ENCODE measurements around the gene USP20.

USP20 gene

GRCh38 chr9:129869585-129870501, 34.6 kb downstream of the USP20 start:
- TF ChIP-seq, protein P1, sequence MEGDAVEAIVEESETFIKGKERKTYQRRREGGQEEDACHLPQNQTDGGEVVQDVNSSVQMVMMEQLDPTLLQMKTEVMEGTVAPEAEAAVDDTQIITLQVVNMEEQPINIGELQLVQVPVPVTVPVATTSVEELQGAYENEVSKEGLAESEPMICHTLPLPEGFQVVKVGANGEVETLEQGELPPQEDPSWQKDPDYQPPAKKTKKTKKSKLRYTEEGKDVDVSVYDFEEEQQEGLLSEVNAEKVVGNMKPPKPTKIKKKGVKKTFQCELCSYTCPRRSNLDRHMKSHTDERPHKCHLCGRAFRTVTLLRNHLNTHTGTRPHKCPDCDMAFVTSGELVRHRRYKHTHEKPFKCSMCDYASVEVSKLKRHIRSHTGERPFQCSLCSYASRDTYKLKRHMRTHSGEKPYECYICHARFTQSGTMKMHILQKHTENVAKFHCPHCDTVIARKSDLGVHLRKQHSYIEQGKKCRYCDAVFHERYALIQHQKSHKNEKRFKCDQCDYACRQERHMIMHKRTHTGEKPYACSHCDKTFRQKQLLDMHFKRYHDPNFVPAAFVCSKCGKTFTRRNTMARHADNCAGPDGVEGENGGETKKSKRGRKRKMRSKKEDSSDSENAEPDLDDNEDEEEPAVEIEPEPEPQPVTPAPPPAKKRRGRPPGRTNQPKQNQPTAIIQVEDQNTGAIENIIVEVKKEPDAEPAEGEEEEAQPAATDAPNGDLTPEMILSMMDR (conservative IDR thresholded peaks at IDR 0.05; ENCODE audit: low read depth, low read length), result no peak
- Histone ChIP-seq H3K36me3 (ENCODE audit: insufficient read depth) (no peaks in the 10 kb centered on the region), H3K27ac (no peak overlapping the region), H3K9ac (no peak overlapping the region), H3K4me1 (ENCODE audit: low read depth, poor library complexity, severe bottlenecking) (no peaks in the 10 kb centered on the region), H3K27me3 (ENCODE audit: insufficient read depth, low read depth) (no peaks in the 10 kb centered on the region), H3K4me2 (no peak overlapping the region), H3K79me2 (ENCODE audit: insufficient read depth, low read depth) (no peaks in the 10 kb centered on the region), H2AFZ (ENCODE audit: low read depth) (no peak overlapping the region), H3K4me3 (IDR thresholded peaks at IDR 0.05; ENCODE audit: insufficient read depth, low read depth, low read length) (no peak overlapping the region), H4K20me1 (ENCODE audit: insufficient read depth) (no peaks in the 10 kb centered on the region)

GRCh38 chr9:129871046-129871445, 35.8 kb downstream of the USP20 start:
- Histone ChIP-seq H3K79me2 (ENCODE audit: insufficient read depth, low read depth) (no peaks in the 10 kb centered on the region), H3K36me3 (ENCODE audit: insufficient read depth) (no peaks in the 10 kb centered on the region), H3K27me3 (ENCODE audit: insufficient read depth, low read depth) (no peaks in the 10 kb centered on the region), H3K9ac (no peak overlapping the region), H2AFZ (ENCODE audit: low read depth) (no peak overlapping the region), H3K4me1 (ENCODE audit: low read depth, poor library complexity, severe bottlenecking) (no peaks in the 10 kb centered on the region), H3K27ac (no peak overlapping the region), H3K4me2 (no peak overlapping the region), H3K4me3 (IDR thresholded peaks at IDR 0.05; ENCODE audit: insufficient read depth, low read depth, low read length) (no peak overlapping the region), H4K20me1 (ENCODE audit: insufficient read depth) (no peaks in the 10 kb centered on the region)
- TF ChIP-seq, protein P1 (conservative IDR thresholded peaks at IDR 0.05; ENCODE audit: low read depth, low read length), result no peak

DNA sequence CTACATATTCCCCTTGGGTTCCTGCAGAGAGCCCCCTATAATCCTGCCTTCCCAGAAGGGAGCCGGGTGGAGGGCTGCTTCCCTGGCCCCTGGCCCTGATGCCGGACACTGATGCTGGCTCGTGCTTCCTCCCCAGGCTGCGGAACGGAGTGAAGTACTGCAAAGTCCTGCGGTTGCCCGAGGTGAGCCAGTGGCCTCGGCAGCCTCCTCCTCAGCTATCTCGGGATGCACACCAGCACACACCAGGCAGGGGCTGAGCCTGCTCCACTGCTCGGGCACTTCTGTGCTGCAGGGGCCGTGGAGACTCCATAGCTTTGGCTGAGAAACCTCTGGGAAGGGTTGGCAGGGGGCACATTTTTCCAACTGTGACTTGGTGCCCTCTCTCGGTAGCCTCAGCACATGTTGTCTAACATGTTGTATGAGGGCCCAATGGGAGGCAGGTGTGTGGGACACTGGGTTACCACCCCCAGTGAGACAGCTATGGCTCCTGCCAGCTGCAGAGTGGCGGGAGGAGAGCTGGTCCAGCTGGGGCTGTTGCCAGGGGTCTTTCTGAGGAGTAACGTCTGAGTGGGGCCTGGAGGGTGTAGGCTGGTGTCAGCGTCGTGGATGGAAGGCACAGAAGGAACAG, 38.4 kb downstream of the USP20 start:
- H3K4me1 ChIP-seq (ENCODE audit: low read depth, poor library complexity, severe bottlenecking), result no peaks in the 10 kb centered on the region
- H3K27ac ChIP-seq, result no peak overlapping the region
- no peaks in the 10 kb centered on the region for H3K27me3 ChIP-seq (ENCODE audit: insufficient read depth, low read depth)
- no peak overlapping the region for H2AFZ ChIP-seq (ENCODE audit: low read depth)
- H3K9ac ChIP-seq, result no peak overlapping the region
- H3K4me3 ChIP-seq (IDR thresholded peaks at IDR 0.05; ENCODE audit: insufficient read depth, low read depth, low read length), result no peak overlapping the region
- no peak overlapping the region for H3K4me2 ChIP-seq
- TF ChIP-seq, protein P1 (conservative IDR thresholded peaks at IDR 0.05; ENCODE audit: low read depth, low read length), result no peak
- no peaks in the 10 kb centered on the region for H4K20me1 ChIP-seq (ENCODE audit: insufficient read depth)
- no peaks in the 10 kb centered on the region for H3K79me2 ChIP-seq (ENCODE audit: insufficient read depth, low read depth)
- no peaks in the 10 kb centered on the region for H3K36me3 ChIP-seq (ENCODE audit: insufficient read depth)

DNA sequence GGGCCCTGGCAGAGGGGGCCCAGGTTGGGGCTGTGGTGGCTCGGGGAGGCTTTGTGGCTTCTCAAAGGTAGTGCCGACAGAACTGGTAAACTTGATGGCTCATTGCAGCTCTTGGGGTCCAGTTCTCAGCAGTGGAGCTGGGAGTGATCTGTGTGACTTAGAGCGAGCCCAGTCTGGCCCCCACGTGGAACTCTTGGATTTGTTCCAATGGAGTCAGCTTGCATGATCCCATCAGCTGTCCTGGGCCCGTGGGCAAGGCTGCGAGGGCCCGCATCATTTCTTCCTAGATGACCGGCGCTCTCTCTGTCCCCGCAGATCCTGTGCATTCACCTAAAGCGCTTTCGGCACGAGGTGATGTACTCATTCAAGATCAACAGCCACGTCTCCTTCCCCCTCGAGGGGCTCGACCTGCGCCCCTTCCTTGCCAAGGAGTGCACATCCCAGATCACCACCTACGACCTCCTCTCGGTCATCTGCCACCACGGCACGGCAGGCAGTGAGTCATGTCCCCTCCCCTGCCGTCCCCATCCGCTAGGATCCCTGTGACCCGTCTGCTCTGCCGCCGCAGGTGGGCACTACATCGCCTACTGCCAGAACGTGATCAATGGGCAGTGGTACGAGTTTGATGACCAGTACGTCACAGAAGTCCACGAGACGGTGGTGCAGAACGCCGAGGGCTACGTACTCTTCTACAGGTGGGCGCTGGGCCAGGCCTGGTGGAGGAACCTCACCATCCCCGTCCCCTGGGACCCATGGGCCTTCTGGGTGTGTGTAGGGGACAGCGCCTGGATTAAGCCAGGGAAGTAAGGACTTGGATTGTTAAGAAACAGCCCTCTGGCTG, 39.2 kb downstream of the USP20 start:
- Histone ChIP-seq H3K36me3 (ENCODE audit: insufficient read depth) (no peaks in the 10 kb centered on the region), H2AFZ (ENCODE audit: low read depth) (no peak overlapping the region), H3K9ac (no peak overlapping the region), H4K20me1 (ENCODE audit: insufficient read depth) (no peaks in the 10 kb centered on the region), H3K4me1 (ENCODE audit: low read depth, poor library complexity, severe bottlenecking) (no peaks in the 10 kb centered on the region), H3K27me3 (ENCODE audit: insufficient read depth, low read depth) (no peaks in the 10 kb centered on the region), H3K4me2 (no peak overlapping the region), H3K79me2 (ENCODE audit: insufficient read depth, low read depth) (no peaks in the 10 kb centered on the region), H3K4me3 (IDR thresholded peaks at IDR 0.05; ENCODE audit: insufficient read depth, low read depth, low read length) (no peak overlapping the region), H3K27ac (no peak overlapping the region)
- TF ChIP-seq, protein P1 (conservative IDR thresholded peaks at IDR 0.05; ENCODE audit: low read depth, low read length), result no peak
